NCI-H2227 treated with DMSO at 0.1 percent for 48 hours (cell line): ENCODE data around the gene ELFN2.
"Not testable (repeated sequence)": the region's sequence is repeated elsewhere in the genome, so short reads cannot be mapped to it uniquely, and the experiment has no call there.

Source experiments
- DNase-seq: peaks from one replicate; lab custom pipeline; 2025; lab: John Stamatoyannopoulos, UW

Gene ELFN2

GRCh38 chr22:37335806-37336199 lies 91.5 kb downstream of the ELFN2 start:
- DNase-seq, result no peak

- no peak for DNase-seq
Measured at GRCh38 chr22:37334859-37335805, 92.1 kb downstream of the ELFN2 start.

GRCh38 chr22:37334461-37334858 lies 92.8 kb downstream of the ELFN2 start:
- DNase-seq, result no peak

- DNase-seq, result no peak
Measured at GRCh38 chr22:37333724-37334460, 93.4 kb downstream of the ELFN2 start.

- no peak for DNase-seq
Measured at GRCh38 chr22:37331856-37332536, 95.3 kb downstream of the ELFN2 start.

GRCh38 chr22:37331034-37331428 lies 96.2 kb downstream of the ELFN2 start:
- no peak for DNase-seq

GRCh38 chr22:37330200-37331033 lies 96.9 kb downstream of the ELFN2 start:
- DNase-seq, result peak; percentile 67

- DNase-seq, result no peak
Measured at GRCh38 chr22:37329238-37330140, 97.8 kb downstream of the ELFN2 start.

- DNase-seq, result not testable (repeated sequence)
Measured at GRCh38 chr22:37328538-37329237, 98.6 kb downstream of the ELFN2 start.

- DNase-seq, result no peak
Measured at GRCh38 chr22:37328017-37328416, 99.3 kb downstream of the ELFN2 start.

GRCh38 chr22:37326726-37327125 lies 100.6 kb downstream of the ELFN2 start:
- no peak for DNase-seq

- DNase-seq, result no peak
Measured at GRCh38 chr22:37325039-37325395, 102.3 kb downstream of the ELFN2 start.

- DNase-seq, result no peak
Measured at GRCh38 chr22:37324340-37325038, 102.8 kb downstream of the ELFN2 start.

- no peak for DNase-seq
Measured at GRCh38 chr22:37320726-37321677, 106.3 kb downstream of the ELFN2 start.

GRCh38 chr22:37319469-37319868 lies 107.8 kb downstream of the ELFN2 start:
- DNase-seq, result no peak

GRCh38 chr22:37318364-37319109 lies 108.7 kb downstream of the ELFN2 start:
- DNase-seq, result no peak
